HG02970 (cell line): ENCODE results near the gene WIPF2.

ENCODE experiments used
- ATAC-seq: cut with Tn5 transposase; IDR thresholded peaks from one replicate; pipeline ENCODE4 v1.9.1; 2021; ENCODE audit warnings: mild to moderate bottlenecking, moderate library complexity, moderate number of reproducible peaks; ENCODE audit not compliant: unreplicated experiment, low FRiP score

Gene WIPF2, protein sequence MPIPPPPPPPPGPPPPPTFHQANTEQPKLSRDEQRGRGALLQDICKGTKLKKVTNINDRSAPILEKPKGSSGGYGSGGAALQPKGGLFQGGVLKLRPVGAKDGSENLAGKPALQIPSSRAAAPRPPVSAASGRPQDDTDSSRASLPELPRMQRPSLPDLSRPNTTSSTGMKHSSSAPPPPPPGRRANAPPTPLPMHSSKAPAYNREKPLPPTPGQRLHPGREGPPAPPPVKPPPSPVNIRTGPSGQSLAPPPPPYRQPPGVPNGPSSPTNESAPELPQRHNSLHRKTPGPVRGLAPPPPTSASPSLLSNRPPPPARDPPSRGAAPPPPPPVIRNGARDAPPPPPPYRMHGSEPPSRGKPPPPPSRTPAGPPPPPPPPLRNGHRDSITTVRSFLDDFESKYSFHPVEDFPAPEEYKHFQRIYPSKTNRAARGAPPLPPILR

DNA sequence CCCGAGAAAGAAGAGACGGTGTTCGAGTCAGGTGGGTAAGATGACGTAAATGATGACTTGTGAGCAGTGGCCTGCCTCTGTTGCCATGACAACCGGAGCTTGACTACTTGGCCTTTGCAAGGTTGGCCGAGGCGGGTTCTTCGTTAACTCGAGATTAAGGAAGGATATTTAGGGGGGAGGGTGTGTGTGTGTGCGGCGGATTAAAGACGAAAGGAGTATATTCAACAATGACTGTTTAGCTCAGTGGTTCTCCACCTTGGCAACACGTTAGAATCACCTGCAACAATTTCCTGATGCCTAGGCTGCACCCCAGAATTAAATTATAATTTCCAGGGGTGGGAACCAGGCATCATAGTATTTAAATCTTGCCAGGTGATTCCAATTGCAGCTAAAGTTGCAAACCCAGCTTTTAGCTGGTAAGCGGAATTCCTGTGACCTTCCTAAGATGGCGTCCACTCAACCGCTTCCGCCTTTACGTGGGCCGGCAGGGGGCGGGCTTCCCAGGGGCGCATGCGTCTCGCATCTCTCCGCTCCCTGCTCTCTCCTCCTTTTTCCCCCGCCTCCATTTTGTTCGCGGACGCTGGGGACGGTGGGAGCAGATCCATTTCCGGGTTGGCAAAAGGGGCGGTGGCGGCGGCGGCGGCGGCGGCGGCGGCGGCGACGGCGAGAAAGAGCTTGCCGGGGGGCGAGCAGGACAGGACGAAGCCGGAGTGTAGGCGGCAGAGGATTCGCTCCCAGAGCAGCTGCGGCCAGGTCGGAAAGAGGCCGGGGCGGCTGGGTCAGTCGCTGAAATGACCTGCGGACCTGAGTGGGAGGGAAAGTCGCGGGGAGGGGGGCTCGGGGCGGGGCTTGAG is at the start of gene WIPF2:
TSS of gene WIPF2 (plus strand) at position 565 of the 854 bp plus-strand sequence. CDS start 37,156 bp downstream, outside the sequence.
- ATAC-seq = peak; percentile 93

DNA sequence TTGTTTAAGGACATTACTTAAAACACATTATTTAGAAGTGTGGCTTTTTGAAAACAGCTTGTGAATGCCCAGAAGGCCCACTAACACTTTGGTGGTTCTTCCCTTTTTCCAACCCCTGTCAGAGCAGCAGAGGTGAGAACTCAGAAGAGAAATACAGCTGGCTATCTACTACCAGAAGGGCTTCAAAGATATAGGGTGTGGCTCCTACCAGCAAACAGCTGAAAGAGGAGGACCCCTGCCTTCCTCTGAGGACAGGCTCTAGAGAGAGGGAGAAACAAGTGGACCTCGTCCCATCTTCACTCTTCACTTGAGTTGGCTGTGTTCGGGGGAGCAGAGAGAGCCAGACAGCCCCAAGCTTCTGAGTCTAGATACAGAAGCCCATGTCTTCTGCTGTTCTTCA is 48.8 kb upstream of the WIPF2 start:
- no peak for ATAC-seq

- ATAC-seq = no peak
These were observed 47.4 kb upstream of the WIPF2 start for GRCh38 chr17:40171750-40172149.

GRCh38 chr17:40173091-40173777 is 45.9 kb upstream of the WIPF2 start:
- ATAC-seq = no peak

- ATAC-seq = no peak
These were observed 45.3 kb upstream of the WIPF2 start for GRCh38 chr17:40173778-40174135.

DNA sequence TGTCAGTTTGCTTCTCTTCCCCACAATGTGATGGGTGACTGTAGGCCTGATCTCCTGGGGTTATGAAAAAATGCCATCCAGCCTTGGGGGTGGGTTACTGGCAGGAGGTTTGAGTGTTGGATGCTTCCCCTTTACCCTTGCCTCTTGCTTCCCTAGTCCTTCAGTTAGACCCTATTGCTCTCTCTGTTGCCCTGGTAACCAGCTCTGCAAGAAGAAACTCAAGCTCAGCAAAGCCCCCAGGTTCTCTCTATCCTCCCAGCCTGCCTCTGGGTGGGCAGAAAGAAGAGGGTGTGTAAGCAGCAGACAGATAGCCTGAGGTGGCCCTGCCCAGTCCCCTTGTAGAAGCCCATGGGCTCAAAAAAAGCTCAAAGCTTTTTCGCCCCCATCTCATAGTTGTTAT is 44.6 kb upstream of the WIPF2 start:
- no peak for ATAC-seq

DNA sequence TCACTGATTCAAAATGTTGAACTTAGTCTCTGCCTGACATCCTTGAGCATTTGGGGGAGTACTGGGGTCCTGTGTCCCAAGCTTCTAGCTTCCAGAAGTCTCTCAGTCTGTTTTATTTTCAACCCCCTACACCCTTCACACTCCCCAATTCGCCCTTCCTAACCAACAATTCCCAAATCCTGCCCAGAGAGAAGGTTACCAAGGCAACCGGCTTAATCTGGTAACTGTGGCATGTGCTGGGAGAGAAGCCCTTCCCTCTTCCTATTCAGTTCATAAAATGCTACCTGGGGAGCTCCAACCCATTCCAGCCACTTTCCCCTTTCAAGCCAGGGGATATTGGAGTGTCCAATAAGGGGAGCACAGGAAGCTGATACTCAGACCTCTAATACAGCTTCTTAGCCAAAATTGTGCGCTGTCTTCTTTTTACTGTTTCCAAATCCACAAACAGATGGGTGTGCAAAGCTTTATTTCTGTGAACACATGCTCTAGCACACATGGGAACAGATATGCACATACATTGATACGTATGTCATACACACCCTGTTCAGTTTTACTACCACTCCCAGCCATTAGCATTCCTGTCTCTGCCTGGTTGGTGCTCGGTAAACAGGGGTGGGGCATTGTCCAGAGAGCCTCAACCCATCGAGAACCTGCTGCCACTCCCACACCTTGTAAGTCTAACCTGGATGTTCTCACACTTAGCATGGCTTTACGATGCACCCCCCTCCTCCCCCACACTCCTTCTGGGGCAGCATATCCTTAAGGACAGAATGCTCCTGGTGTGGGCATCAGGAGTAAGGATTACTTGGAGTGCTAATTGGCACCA is 43.0 kb upstream of the WIPF2 start:
- no peak for ATAC-seq

DNA sequence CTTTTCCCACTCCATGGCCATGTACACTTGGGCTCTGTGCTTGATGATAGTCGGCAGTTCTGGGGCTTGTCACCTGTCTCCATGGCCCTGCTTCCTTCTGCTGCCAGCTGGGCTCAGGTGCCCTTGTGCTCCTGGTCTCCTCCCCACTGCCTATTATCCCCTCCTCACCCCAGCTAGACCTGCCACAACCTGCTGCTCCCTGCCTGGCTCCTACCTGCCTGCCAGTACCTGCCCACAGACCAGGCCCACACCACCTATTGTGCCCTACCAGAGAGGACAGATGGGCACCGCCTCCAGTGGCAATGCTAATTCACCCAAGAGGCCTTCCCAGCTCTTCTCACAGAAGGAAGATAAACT is 42.4 kb upstream of the WIPF2 start:
- no peak for ATAC-seq

GRCh38 chr17:40177275-40177874 is 41.7 kb upstream of the WIPF2 start, which contains the start of gene RAPGEFL1:
Gene RAPGEFL1 (plus strand): TSS chr17:40177470. CDS start chr17:40177862, 392 bp downstream.
- ATAC-seq = no peak

GRCh38 chr17:40178021-40178601 is 41.0 kb upstream of the WIPF2 start:
- no peak for ATAC-seq

GRCh38 chr17:40178660-40179059 is 40.4 kb upstream of the WIPF2 start:
- ATAC-seq = no peak

DNA sequence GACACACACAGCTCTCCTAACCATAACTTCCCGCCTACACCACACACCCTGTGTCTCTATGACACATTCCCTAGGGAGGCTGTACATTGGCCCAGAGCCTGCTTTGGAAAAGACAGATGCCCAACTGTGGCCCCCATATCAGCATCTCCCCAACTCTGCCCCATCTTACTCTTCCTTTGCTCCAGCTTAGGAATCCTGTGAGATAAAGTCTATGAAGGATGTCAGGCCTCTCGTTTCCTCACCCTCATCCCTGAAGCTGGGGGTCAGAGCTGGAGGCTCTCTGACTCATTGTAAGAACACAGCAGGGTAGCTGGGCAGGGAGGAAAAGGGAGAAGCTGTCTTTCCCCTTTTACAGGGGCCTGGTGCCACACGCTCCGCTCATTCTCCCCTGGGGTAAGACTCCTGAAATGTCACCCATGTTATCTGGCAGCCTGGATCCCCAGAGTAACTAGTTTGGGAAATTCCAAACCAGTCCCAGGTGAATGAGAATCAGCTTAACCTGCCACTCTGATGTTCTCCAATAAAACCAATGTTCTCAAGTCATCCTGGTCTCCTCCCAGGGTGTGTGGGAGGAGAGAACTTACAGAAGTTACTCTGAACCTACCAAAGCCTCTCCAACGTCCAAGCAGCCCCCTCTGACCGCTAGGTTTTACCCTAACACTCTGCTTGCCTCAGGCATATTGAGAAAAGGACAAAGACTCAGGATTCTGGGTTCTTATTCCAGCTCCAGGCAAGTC is 39.0 kb upstream of the WIPF2 start:
- ATAC-seq = no peak

DNA sequence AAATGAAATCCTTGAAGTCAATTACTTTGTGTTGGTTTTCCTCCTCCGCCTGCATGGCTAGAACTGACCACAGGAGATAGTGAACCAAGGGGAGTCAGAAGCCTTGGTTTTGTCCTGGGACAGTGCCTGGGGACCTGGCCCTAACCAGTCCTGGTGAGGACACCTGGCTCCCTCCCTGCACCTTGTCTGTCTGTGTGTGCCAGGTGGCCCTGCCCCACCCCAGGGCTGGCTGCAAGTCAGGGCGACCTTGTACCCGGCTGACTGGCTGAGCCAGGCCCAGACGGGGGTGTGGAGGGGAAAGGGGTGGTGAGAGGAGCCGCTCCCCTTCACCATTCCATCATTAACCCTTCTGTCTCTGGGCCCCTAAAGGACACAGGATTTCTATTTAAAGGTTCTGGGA is 38.4 kb upstream of the WIPF2 start:
- ATAC-seq = no peak

GRCh38 chr17:40181205-40181604 is 37.9 kb upstream of the WIPF2 start:
- ATAC-seq = no peak

GRCh38 chr17:40182606-40183005 is 36.5 kb upstream of the WIPF2 start:
- ATAC-seq = no peak

- ATAC-seq = no peak
These were observed 31.9 kb upstream of the WIPF2 start for GRCh38 chr17:40187238-40187637.

DNA sequence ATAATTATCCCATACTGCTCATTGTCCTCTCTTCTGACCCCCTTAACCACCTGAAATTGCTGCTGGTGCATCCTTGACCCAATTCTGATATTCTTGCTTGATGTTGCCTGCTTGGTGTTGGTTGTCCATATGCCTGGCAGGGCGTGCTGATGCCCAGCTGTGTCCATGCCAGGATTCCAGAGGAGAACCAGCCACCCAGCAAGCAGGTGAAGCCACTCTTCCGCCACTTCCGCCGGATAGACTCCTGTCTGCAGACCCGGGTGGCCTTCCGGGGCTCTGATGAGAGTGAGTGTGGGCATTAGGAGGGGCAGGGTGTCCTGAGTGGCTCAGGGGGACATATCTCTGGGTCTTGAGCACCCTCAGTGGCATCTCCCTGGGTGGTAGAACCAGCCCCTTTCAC is 30.4 kb upstream of the WIPF2 start:
- ATAC-seq = no peak

DNA sequence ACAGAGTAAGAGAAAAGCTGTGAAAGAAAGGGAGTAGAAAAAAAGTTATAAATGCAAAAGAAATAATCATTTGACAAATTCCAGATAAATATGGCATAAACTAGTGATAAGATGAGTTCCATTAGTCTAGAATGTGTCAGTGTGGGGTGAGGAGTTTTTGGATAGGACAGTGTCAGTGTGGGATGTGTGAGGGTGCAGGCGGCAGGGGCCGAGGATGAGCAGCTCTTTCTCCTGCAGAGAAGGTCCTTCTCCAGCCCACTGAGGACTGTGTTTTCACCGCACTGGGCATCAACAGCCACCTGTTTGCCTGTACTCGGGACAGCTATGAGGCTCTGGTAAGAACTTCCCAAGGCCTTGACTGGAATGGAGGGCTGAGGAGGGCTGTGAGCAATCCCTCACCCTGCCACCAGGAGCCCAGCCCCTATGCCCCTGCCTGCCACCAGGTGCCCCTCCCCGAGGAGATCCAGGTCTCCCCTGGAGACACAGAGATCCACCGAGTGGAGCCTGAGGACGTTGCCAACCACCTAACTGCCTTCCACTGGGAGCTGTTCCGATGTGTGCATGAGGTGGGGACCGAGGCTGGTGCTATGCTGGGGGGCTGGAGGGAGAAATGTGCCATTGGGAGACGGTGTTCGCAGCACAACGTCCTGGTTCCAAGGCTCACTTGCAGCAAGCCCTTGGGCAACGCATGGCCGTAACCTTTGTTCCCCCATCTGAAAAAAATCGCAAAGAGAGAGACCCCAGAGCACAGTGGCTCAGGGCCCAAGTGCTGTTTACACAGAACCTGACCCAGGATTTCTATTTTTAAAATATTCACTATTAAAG is 28.7 kb upstream of the WIPF2 start:
- ATAC-seq = no peak
